Bronchial epithelial cell (primary cell): ENCODE data around the gene TRIP4. TPM values are rescaled to one million over a fixed set of nuclear protein-coding genes. Genes with fewer than 3 reads are reported as not detected.

Experiments used
- DNase-seq: peaks from one replicate; pipeline ENCODE4 v3.0.0-alpha.2; 2010; ENCODE audit warnings: low read depth
- FAIRE-seq: peaks from 2 replicates; lab custom pipeline; 2011; peaks lifted over from hg19 to GRCh38; lab: Jason Lieb, UNC
- H3K27me3 ChIP-seq: 2 replicates; pipeline ENCODE4 v1.5.1; 2011; ENCODE audit warnings: low read length; ENCODE audit not compliant: control insufficient read depth, insufficient read depth
- H3K36me3 ChIP-seq: 2 replicates; pipeline ENCODE4 v1.5.1; 2011; ENCODE audit warnings: low read length; ENCODE audit not compliant: control insufficient read depth, insufficient read depth
- H3K4me3 ChIP-seq: 2 replicates; pipeline ENCODE4 v1.5.1; 2011; ENCODE audit warnings: mild to moderate bottlenecking, low read depth, low read length, control low read depth
- total RNA-seq: library from RNA; depleted of rRNA; stranded (reverse); fragments of >200 nt; gene quantifications from 2 replicates; pipeline ENCODE4 v1.2.1, GENCODE V29; 2014
- TF ChIP-seq, protein P1 (sequence below): IDR thresholded peaks from 2 replicates; pipeline ENCODE4 v1.5.1; 2011; ENCODE audit warnings: mild to moderate bottlenecking, moderate library complexity, low read length, control low read depth, inconsistent platforms; ENCODE audit not compliant: insufficient read depth, severe bottlenecking

TRIP4 gene
- total RNA-seq, 1 donor from 2014 or later: 8.2 TPM

DNA sequence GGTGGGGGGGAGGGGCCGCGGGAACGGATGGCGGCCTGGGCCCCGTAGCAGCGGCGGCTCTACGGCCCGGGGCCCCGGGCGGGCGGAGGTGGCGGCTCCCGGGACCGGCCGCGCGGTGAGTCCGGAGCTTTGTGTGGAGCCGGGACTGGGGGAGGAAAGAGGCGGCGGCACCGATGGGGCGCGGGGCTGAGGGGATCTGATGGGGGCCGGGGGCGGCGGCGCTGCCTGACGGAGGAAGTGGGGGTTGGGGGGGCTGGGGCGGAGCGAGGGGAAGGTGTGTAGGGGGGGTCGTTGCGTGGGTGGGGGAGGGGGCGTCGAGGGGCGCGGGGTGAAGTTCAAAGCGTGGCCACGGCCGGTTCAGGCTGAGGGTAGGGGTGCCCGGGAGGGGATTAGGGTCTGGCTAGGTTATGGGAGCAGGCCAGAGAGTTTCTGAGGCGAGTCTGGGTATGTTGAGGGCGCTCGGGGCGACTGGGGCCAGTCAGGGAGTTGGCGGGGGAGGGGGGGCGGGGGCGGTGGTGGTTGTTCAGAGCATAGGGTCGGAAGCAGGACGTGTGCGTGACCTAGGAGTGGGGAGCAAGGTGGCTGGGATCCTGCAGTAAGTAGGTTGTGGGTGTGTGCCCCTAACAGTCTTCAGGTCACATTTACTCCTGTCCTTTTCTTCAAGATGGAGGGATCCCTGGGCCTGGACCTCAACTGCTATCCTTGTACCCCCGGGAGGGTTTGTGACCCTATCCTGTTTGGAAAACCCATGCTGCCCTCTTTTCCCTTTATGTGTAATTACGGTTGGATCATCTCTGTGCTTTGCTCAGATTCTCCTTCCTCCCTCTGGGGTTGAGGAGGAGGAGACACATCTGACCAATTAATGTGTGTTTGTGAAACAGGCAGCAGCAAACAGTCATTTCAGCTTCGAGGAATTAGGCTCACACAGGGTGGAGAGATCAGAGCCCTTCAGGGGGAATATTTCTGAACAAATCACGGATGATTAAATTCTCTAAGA lies 73.4 kb downstream of the TRIP4 start:
- no peak for FAIRE-seq
- Histone ChIP-seq H3K36me3 (peaks cover 2% of the 10 kb centered on the region), H3K4me3 (peak overlapping the region; percentile 55), H3K27me3 (no peaks in the 10 kb centered on the region)
- TF ChIP-seq, protein P1, sequence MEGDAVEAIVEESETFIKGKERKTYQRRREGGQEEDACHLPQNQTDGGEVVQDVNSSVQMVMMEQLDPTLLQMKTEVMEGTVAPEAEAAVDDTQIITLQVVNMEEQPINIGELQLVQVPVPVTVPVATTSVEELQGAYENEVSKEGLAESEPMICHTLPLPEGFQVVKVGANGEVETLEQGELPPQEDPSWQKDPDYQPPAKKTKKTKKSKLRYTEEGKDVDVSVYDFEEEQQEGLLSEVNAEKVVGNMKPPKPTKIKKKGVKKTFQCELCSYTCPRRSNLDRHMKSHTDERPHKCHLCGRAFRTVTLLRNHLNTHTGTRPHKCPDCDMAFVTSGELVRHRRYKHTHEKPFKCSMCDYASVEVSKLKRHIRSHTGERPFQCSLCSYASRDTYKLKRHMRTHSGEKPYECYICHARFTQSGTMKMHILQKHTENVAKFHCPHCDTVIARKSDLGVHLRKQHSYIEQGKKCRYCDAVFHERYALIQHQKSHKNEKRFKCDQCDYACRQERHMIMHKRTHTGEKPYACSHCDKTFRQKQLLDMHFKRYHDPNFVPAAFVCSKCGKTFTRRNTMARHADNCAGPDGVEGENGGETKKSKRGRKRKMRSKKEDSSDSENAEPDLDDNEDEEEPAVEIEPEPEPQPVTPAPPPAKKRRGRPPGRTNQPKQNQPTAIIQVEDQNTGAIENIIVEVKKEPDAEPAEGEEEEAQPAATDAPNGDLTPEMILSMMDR: no peak
- peak; percentile 81 for DNase-seq

DNA sequence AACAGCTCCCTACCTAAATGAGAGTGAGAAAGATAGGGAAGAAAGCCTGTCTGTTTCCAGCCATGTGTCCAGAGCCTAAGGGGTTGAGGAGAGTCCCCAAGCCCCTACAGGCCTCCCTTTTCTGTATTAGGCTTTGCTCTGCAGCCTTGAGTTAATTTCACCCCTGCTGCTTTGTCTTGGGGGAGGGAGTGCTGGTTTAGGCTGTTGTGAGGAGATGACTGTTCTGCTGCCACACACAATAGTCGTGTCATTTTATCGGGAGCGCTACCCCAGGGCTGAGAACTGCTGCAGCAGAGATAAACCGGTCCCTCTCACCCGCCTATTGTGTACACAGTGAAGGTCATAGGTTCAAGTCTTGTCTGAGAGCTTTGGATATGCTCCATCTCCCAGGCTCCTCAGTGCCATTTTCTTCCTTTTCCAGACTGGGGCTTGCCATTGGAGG lies 74.1 kb downstream of the TRIP4 start:
- peaks cover 2% of the 10 kb centered on the region for H3K36me3 ChIP-seq
- DNase-seq: peak; percentile 28
- no peak for FAIRE-seq
- TF ChIP-seq, protein P1: no peak
- H3K27me3 ChIP-seq: no peaks in the 10 kb centered on the region
- peak overlapping the region; percentile 55 for H3K4me3 ChIP-seq

DNA sequence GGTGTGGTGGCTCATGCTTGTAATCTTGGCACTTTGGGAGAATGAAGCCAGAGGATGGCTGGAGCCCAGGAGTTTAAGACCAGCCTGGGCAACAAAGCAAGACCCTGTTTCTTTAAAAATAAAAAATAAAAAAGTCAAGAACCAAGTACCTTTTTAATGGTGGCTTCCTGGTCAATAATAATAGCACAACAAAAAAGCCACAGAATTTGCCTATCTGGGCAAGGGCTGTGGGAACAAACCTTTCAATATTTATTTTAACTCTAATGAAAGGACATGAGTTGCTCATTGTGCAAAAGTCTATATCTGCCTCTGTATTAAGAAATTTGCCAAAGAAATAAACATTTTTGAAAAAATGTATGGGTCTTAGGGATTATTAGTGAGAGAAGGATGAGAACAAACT lies 74.9 kb downstream of the TRIP4 start:
- H3K36me3 ChIP-seq: peaks cover 2% of the 10 kb centered on the region
- no peak for DNase-seq
- no peak overlapping the region for H3K4me3 ChIP-seq
- no peaks in the 10 kb centered on the region for H3K27me3 ChIP-seq
- FAIRE-seq: no peak
- TF ChIP-seq, protein P1: no peak

DNA sequence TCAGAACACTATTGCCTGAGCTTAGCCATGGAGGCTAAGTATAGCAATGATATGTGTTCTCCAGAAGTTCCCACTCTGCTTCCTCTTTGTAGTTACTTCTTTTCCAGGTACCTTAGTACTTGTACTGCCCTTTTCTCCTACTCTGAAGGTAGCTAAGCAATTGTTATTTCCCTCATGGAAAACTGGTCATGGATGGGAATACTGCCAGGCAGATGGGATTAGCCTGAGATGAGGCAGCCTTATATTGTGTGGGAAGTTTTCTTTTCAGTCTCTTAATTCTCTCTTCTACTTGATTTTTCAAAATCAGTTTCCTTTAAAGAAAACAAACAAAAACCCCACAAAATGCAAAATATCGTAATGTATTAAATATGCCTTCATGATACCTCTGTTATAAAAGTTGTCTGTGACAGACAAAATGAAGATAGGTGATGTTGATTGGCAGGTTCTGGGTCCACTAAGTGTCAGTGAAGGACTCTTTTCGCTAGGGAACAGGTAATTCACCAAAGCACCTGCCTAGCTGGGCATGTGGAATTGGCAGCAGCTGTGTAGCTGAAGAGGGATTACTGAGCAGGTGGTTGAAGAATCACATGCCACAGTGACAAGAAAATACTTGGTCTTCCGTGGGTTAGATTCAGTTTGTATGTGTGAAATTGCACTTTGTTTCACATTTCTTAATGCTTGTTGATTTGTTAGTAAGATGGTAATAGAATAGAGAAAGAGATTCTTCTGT lies 76.8 kb downstream of the TRIP4 start:
- FAIRE-seq: no peak
- H3K27me3 ChIP-seq: no peaks in the 10 kb centered on the region
- no peak overlapping the region for H3K4me3 ChIP-seq
- peaks cover 3% of the 10 kb centered on the region for H3K36me3 ChIP-seq
- TF ChIP-seq, protein P1: no peak
- no peak for DNase-seq

DNA sequence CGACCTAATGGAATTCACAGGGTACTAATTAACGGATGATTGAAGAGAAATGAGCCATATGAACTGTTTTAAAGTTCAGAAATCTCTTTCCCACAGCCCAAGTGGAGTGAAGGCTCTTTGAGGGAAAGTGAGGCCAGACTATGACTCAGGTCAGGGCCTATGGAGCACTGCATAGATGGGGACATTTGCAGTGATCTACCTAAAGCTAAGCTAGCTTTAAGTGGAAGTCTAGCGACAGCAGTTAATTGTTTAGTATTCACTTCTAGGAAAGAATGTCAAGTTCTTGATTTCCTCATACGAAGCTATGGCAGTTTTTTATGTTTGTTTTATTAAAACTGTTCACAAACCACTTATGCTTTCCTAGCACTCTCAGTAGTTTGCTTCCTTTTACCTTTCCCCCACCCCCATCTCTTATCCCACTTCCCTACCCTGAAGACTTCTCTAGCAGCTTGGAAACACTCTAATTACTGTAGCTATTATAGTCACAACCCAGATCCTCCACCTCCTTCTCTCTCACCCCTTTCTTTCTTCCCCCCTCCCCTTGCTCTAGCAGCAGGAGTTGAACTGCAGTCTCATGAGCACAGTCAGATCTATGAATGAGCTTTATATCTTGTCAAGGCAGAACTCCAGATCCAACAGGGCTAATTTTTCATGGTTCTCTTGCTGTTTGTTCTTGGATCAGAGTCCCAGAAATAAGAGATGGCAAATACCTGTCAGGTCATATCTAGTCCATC lies 78.9 kb downstream of the TRIP4 start:
- DNase-seq (no peak), FAIRE-seq (no peak)
- TF ChIP-seq, protein P1: no peak
- H3K4me3 ChIP-seq: no peak overlapping the region
- no peaks in the 10 kb centered on the region for H3K27me3 ChIP-seq
- H3K36me3 ChIP-seq: peaks cover 3% of the 10 kb centered on the region
